GM21717 (cell line): Measurements from ENCODE around the gene AK8.

ENCODE experiments used
- ATAC-seq: cut with Tn5 transposase; IDR thresholded peaks from one replicate; pipeline ENCODE4 v1.9.1; 2021; ENCODE audit warnings: mild to moderate bottlenecking, moderate library complexity; ENCODE audit not compliant: unreplicated experiment

AK8 gene

GRCh38 chr9:132826621-132827365, 51.3 kb downstream of the AK8 start:
- ATAC-seq, result no peak

- ATAC-seq, result no peak
Observed at GRCh38 chr9:132826131-132826530, 52.0 kb downstream of the AK8 start.

- ATAC-seq, result no peak
Observed at GRCh38 chr9:132825430-132825829, 52.7 kb downstream of the AK8 start.

GRCh38 chr9:132824951-132825350, 53.1 kb downstream of the AK8 start:
- no peak for ATAC-seq

- no peak for ATAC-seq
Observed at GRCh38 chr9:132824151-132824550, 53.9 kb downstream of the AK8 start.

- no peak for ATAC-seq
Observed at GRCh38 chr9:132823370-132824145, 54.5 kb downstream of the AK8 start.

- ATAC-seq, result no peak
Observed at GRCh38 chr9:132820169-132820944, 57.7 kb downstream of the AK8 start.

- ATAC-seq, result no peak
Observed at GRCh38 chr9:132818588-132818987, 59.5 kb downstream of the AK8 start.

- no peak for ATAC-seq
Observed at GRCh38 chr9:132814937-132815336, 63.1 kb downstream of the AK8 start.

GRCh38 chr9:132813115-132813771, 64.8 kb downstream of the AK8 start:
- ATAC-seq, result no peak

GRCh38 chr9:132811985-132812384, 66.1 kb downstream of the AK8 start:
- no peak for ATAC-seq

- ATAC-seq, result no peak
Observed at GRCh38 chr9:132810314-132810713, 67.8 kb downstream of the AK8 start.

- no peak for ATAC-seq
Observed at GRCh38 chr9:132809677-132810271, 68.3 kb downstream of the AK8 start.

- ATAC-seq, result no peak
Observed at GRCh38 chr9:132808645-132809044, 69.4 kb downstream of the AK8 start.

GRCh38 chr9:132806723-132807421, 71.2 kb downstream of the AK8 start:
- no peak for ATAC-seq

- no peak for ATAC-seq
Observed at GRCh38 chr9:132806306-132806705, 71.8 kb downstream of the AK8 start.

GRCh38 chr9:132804576-132805295, 73.3 kb downstream of the AK8 start:
- ATAC-seq, result no peak

- ATAC-seq, result no peak
Observed at GRCh38 chr9:132802121-132802795, 75.8 kb downstream of the AK8 start.

- no peak for ATAC-seq
Observed at GRCh38 chr9:132801659-132802058, 76.4 kb downstream of the AK8 start.
